ENCODE measurements around the gene OXLD1. TPM values are rescaled to one million over a fixed set of nuclear protein-coding genes. Genes with fewer than 3 reads are reported as not detected.

The OXLD1 gene
- total RNA-seq, 1 experiment from 2014 or later: 42.8 TPM

DNA sequence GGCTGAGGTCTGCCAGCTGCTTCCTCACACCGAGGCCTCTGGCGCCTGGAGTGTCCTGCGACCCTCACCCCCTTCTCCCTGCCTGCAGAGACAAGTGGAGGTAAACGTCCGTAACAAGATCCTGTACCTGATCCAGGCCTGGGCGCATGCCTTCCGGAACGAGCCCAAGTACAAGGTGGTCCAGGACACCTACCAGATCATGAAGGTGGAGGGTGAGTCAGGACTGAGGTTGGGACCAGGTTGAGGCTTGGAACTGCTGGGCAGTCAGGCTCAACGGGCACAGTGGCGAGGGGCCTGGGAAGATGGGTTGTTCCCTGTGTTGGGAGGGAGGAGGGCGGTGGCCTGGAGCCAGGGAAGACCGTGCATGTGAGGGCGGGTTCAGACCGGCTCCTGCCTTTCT lies 22.2 kb upstream of the OXLD1 start:
- no TSS peak for BruUV-seq (replicated peaks)
- H3K4me3 ChIP-seq (ENCODE audit: low read depth in 2 of 2, low read length in 2 of 2): no peak overlapping the region
- peaks cover 11% of the 10 kb centered on the region for H3K4me1 ChIP-seq (ENCODE audit: control insufficient read depth, insufficient read depth, low read length)
- in situ Hi-C loops (cut with HindIII; ENCODE audit: low pct_unique_long_range_greater_than_20kb, low sequenced_read_pairs): no loop called here
- no peak overlapping the region for H3K27ac ChIP-seq (ENCODE audit: low read length)
- POLR2A ChIA-PET: no interaction called here
- H3K27me3 ChIP-seq (ENCODE audit: control insufficient read depth, insufficient read depth, low read length): no peaks in the 10 kb centered on the region
- DNase-seq (ENCODE audit: low read depth, low spot score) (no peak), ATAC-seq (no peak)
- TF ChIP-seq, protein P1, sequence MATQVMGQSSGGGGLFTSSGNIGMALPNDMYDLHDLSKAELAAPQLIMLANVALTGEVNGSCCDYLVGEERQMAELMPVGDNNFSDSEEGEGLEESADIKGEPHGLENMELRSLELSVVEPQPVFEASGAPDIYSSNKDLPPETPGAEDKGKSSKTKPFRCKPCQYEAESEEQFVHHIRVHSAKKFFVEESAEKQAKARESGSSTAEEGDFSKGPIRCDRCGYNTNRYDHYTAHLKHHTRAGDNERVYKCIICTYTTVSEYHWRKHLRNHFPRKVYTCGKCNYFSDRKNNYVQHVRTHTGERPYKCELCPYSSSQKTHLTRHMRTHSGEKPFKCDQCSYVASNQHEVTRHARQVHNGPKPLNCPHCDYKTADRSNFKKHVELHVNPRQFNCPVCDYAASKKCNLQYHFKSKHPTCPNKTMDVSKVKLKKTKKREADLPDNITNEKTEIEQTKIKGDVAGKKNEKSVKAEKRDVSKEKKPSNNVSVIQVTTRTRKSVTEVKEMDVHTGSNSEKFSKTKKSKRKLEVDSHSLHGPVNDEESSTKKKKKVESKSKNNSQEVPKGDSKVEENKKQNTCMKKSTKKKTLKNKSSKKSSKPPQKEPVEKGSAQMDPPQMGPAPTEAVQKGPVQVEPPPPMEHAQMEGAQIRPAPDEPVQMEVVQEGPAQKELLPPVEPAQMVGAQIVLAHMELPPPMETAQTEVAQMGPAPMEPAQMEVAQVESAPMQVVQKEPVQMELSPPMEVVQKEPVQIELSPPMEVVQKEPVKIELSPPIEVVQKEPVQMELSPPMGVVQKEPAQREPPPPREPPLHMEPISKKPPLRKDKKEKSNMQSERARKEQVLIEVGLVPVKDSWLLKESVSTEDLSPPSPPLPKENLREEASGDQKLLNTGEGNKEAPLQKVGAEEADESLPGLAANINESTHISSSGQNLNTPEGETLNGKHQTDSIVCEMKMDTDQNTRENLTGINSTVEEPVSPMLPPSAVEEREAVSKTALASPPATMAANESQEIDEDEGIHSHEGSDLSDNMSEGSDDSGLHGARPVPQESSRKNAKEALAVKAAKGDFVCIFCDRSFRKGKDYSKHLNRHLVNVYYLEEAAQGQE (IDR thresholded peaks at IDR 0.05; ENCODE audit: insufficient read depth in 1 of 2, low read depth in 2 of 2, low read length in 1 of 2): no peak
- TF ChIP-seq TCF7L2 (IDR thresholded peaks at IDR 0.05; ENCODE audit: low read depth, low read length): no peak
- TF ChIP-seq SIN3A (IDR thresholded peaks at IDR 0.05; ENCODE audit: borderline replicate concordance, insufficient read depth, low read depth, low read length): no peak
- TF ChIP-seq POLR2AphosphoS5 (IDR thresholded peaks at IDR 0.05; ENCODE audit: low read depth, low read length): no peak
- TF ChIP-seq, protein P2, sequence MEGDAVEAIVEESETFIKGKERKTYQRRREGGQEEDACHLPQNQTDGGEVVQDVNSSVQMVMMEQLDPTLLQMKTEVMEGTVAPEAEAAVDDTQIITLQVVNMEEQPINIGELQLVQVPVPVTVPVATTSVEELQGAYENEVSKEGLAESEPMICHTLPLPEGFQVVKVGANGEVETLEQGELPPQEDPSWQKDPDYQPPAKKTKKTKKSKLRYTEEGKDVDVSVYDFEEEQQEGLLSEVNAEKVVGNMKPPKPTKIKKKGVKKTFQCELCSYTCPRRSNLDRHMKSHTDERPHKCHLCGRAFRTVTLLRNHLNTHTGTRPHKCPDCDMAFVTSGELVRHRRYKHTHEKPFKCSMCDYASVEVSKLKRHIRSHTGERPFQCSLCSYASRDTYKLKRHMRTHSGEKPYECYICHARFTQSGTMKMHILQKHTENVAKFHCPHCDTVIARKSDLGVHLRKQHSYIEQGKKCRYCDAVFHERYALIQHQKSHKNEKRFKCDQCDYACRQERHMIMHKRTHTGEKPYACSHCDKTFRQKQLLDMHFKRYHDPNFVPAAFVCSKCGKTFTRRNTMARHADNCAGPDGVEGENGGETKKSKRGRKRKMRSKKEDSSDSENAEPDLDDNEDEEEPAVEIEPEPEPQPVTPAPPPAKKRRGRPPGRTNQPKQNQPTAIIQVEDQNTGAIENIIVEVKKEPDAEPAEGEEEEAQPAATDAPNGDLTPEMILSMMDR (IDR thresholded peaks at IDR 0.05): no peak
- no peaks in the 10 kb centered on the region for H3K9me3 ChIP-seq (ENCODE audit: control insufficient read depth, insufficient read depth, low read depth, low read length)
- intact Hi-C loops (cut with micrococcal nuclease; ENCODE audit: unreplicated experiment): no loop called here
- H3K36me3 ChIP-seq (ENCODE audit: control insufficient read depth, insufficient read depth, low read length): peaks cover 18% of the 10 kb centered on the region; the same call in 1 of the 2 replicates
- CTCF ChIA-PET: no interaction called here

DNA sequence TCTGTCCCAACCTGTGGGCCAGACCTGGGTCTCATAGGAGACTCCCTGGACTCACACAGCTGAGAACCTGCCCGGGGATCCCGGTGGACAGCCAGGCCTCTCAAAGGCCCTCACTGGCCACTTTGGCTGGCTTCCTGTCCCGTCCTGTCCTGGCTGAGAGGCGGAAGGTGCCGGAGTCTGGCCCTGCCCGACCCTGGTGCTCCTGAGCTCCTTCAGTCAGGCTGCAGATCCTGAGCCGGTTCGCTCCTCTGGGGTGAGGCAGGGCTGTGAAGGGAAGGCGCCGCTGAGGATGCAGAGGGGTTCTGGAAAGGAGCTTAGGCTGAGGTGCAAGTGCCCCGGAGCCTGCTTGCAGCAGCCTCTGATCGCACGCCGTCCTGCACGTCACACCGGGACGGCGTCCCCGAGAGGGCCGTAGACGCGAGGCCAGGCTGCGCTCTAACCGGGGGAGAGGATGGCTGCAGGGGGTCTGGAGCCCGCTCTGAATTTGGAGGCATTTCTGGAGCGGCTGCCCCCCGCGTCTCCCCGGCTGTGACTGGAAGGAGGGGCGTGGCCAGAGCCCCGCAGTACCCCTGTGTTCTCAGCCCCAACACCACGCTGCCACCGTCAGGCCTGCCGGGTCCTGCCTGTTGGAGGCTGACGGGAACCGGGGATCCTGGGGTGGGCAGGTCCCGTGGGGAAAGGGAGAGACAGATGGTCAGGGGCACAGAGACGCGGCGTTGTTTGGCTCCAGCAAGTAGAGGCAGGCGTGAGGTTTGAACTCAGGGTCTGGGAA lies 21.6 kb upstream of the OXLD1 start:
- Histone ChIP-seq H3K27ac (ENCODE audit: low read length) (no peak overlapping the region), H3K4me1 (ENCODE audit: control insufficient read depth, insufficient read depth, low read length) (peaks cover 11% of the 10 kb centered on the region), H3K4me3 (ENCODE audit: low read depth in 2 of 2, low read length in 2 of 2) (no peak overlapping the region), H3K36me3 (ENCODE audit: control insufficient read depth, insufficient read depth, low read length) (peaks cover 22% of the 10 kb centered on the region; the same call in 1 of the 2 replicates), H3K9me3 (ENCODE audit: control insufficient read depth, insufficient read depth, low read depth, low read length) (no peaks in the 10 kb centered on the region), H3K27me3 (ENCODE audit: control insufficient read depth, insufficient read depth, low read length) (no peaks in the 10 kb centered on the region)
- TF ChIP-seq, protein P2 (IDR thresholded peaks at IDR 0.05): no peak
- no peak for TF ChIP-seq SIN3A (IDR thresholded peaks at IDR 0.05; ENCODE audit: borderline replicate concordance, insufficient read depth, low read depth, low read length)
- TF ChIP-seq, protein P1 (IDR thresholded peaks at IDR 0.05; ENCODE audit: insufficient read depth in 1 of 2, low read depth in 2 of 2, low read length in 1 of 2): no peak
- no peak for TF ChIP-seq POLR2AphosphoS5 (IDR thresholded peaks at IDR 0.05; ENCODE audit: low read depth, low read length)
- TF ChIP-seq TCF7L2 (IDR thresholded peaks at IDR 0.05; ENCODE audit: low read depth, low read length): no peak
- CTCF ChIA-PET: no interaction called here
- intact Hi-C loops (cut with micrococcal nuclease; ENCODE audit: unreplicated experiment) (no loop called here), in situ Hi-C loops (cut with HindIII; ENCODE audit: low pct_unique_long_range_greater_than_20kb, low sequenced_read_pairs) (no loop called here)
- DNase-seq (ENCODE audit: low read depth, low spot score) (no peak), ATAC-seq (no peak)
- BruUV-seq (replicated peaks): no TSS peak
- POLR2A ChIA-PET: no interaction called here

All from Panc1 (cell line).